ENCODE data around the gene MRS2.

Gene MRS2

GRCh38 chr6:24441599-24441904 is 38.8 kb downstream of the MRS2 start:
- no peaks in the 10 kb centered on the region for H3K27me3 ChIP-seq (replicated peaks; ENCODE audit: control insufficient read depth, insufficient read depth, low read length)
- no peak for TF ChIP-seq CTCF (IDR thresholded peaks at IDR 0.05; ENCODE audit: insufficient read depth, low read length, poor library complexity, severe bottlenecking)
- no peaks in the 10 kb centered on the region for H3K36me3 ChIP-seq (ENCODE audit: control insufficient read depth, insufficient read depth, low read length)
- H3K4me3 ChIP-seq (replicated peaks; ENCODE audit: low read depth, low read length), result no peak overlapping the region
- DNase-seq (ENCODE audit: extremely low read depth, insufficient read length), result no peak

- no peak overlapping the region for H3K4me3 ChIP-seq (replicated peaks; ENCODE audit: low read depth, low read length)
- H3K36me3 ChIP-seq (ENCODE audit: control insufficient read depth, insufficient read depth, low read length), result no peaks in the 10 kb centered on the region
- TF ChIP-seq CTCF (IDR thresholded peaks at IDR 0.05; ENCODE audit: insufficient read depth, low read length, poor library complexity, severe bottlenecking), result no peak
- H3K27me3 ChIP-seq (replicated peaks; ENCODE audit: control insufficient read depth, insufficient read depth, low read length), result no peaks in the 10 kb centered on the region
- DNase-seq (ENCODE audit: extremely low read depth, insufficient read length), result no peak
Observed at GRCh38 chr6:24444588-24444987, 41.9 kb downstream of the MRS2 start.

GRCh38 chr6:24445704-24446103 is 43.0 kb downstream of the MRS2 start:
- H3K36me3 ChIP-seq (ENCODE audit: control insufficient read depth, insufficient read depth, low read length), result no peaks in the 10 kb centered on the region
- no peaks in the 10 kb centered on the region for H3K27me3 ChIP-seq (replicated peaks; ENCODE audit: control insufficient read depth, insufficient read depth, low read length)
- no peak for TF ChIP-seq CTCF (IDR thresholded peaks at IDR 0.05; ENCODE audit: insufficient read depth, low read length, poor library complexity, severe bottlenecking)
- no peak overlapping the region for H3K4me3 ChIP-seq (replicated peaks; ENCODE audit: low read depth, low read length)
- no peak for DNase-seq (ENCODE audit: extremely low read depth, insufficient read length)

GRCh38 chr6:24446670-24447069 is 43.9 kb downstream of the MRS2 start:
- no peak for TF ChIP-seq CTCF (IDR thresholded peaks at IDR 0.05; ENCODE audit: insufficient read depth, low read length, poor library complexity, severe bottlenecking)
- no peak for DNase-seq (ENCODE audit: extremely low read depth, insufficient read length)
- Histone ChIP-seq H3K27me3 (replicated peaks; ENCODE audit: control insufficient read depth, insufficient read depth, low read length) (no peaks in the 10 kb centered on the region), H3K4me3 (replicated peaks; ENCODE audit: low read depth, low read length) (no peak overlapping the region), H3K36me3 (ENCODE audit: control insufficient read depth, insufficient read depth, low read length) (no peaks in the 10 kb centered on the region)

GRCh38 chr6:24448396-24448795 is 45.7 kb downstream of the MRS2 start:
- Histone ChIP-seq H3K4me3 (replicated peaks; ENCODE audit: low read depth, low read length) (no peak overlapping the region), H3K36me3 (ENCODE audit: control insufficient read depth, insufficient read depth, low read length) (no peaks in the 10 kb centered on the region), H3K27me3 (replicated peaks; ENCODE audit: control insufficient read depth, insufficient read depth, low read length) (no peaks in the 10 kb centered on the region)
- TF ChIP-seq CTCF (IDR thresholded peaks at IDR 0.05; ENCODE audit: insufficient read depth, low read length, poor library complexity, severe bottlenecking), result no peak
- DNase-seq (ENCODE audit: extremely low read depth, insufficient read length), result no peak

GRCh38 chr6:24448828-24449525 is 46.2 kb downstream of the MRS2 start:
- no peak for DNase-seq (ENCODE audit: extremely low read depth, insufficient read length)
- no peaks in the 10 kb centered on the region for H3K27me3 ChIP-seq (replicated peaks; ENCODE audit: control insufficient read depth, insufficient read depth, low read length)
- no peak overlapping the region for H3K4me3 ChIP-seq (replicated peaks; ENCODE audit: low read depth, low read length)
- no peaks in the 10 kb centered on the region for H3K36me3 ChIP-seq (ENCODE audit: control insufficient read depth, insufficient read depth, low read length)
- no peak for TF ChIP-seq CTCF (IDR thresholded peaks at IDR 0.05; ENCODE audit: insufficient read depth, low read length, poor library complexity, severe bottlenecking)
